Panc1 (cell line): ENCODE results near the gene CCR5AS.

ENCODE experiments used
- ATAC-seq: fragments of 200-7000 bp; cut with Tn5 transposase; 2 replicates; pipeline ENCODE4 v1.9.1; 2020; ENCODE audit warnings: mild to moderate bottlenecking, moderate library complexity
- BruUV-seq: library from RNA; stranded (reverse); fragments of 400-500 nt; replicated peaks from 2 replicates; lab custom pipeline; 2021; lab: Mats Ljungman, UMichigan
- CTCF ChIA-PET: fragments of 300-600 bp; sonication (Branson Sonifier 250); formaldehyde crosslinking; loops from one replicate; lab custom pipeline; 2022; ENCODE audit warnings: antibody characterized with exemption; lab: Charles Lee
- POLR2A ChIA-PET: fragments of 300-600 bp; sonication (Branson Sonifier 250); formaldehyde crosslinking; loops from one replicate; lab custom pipeline; 2022; ENCODE audit warnings: antibody characterized with exemption; lab: Charles Lee
- DNase-seq: peaks from one replicate; pipeline ENCODE4 v3.0.0-alpha.2; 2010; ENCODE audit warnings: low read depth, low spot score
- H3K27ac ChIP-seq: 2 replicates; pipeline ENCODE4 v1.5.1; 2011; ENCODE audit warnings: mild to moderate bottlenecking, low read length, inconsistent platforms
- H3K27me3 ChIP-seq: fragments of 200-500 bp; sonication (Bioruptor generic); 2 replicates; pipeline ENCODE4 v1.6.0; 2014; ENCODE audit warnings: low read length, inconsistent platforms; ENCODE audit not compliant: control insufficient read depth, insufficient read depth
- H3K36me3 ChIP-seq: fragments of 200-500 bp; sonication (Bioruptor generic); 2 replicates; pipeline ENCODE4 v1.5.1; 2014; ENCODE audit warnings: inconsistent platforms, mild to moderate bottlenecking, low read length, moderate library complexity; ENCODE audit not compliant: control insufficient read depth, insufficient read depth
- H3K4me1 ChIP-seq: 2 replicates; pipeline ENCODE4 v1.5.1; 2011; ENCODE audit warnings: inconsistent platforms, mild to moderate bottlenecking, low read length, moderate library complexity; ENCODE audit not compliant: control insufficient read depth, insufficient read depth
- H3K4me3 ChIP-seq, 2 experiments: 2 replicates each; pipeline ENCODE4 v1.5.1; 2011 to 2012; ENCODE audit warnings: low read depth in 2 of 2, low read length in 2 of 2, mild to moderate bottlenecking in 2 of 2, inconsistent platforms in 1 of 2, moderate library complexity in 1 of 2
- H3K9me3 ChIP-seq: fragments of 200-500 bp; sonication (Bioruptor generic); 2 replicates; pipeline ENCODE4 v1.5.1; 2014; ENCODE audit warnings: low read depth, mild to moderate bottlenecking, inconsistent platforms, low read length, moderate library complexity; ENCODE audit not compliant: control insufficient read depth, insufficient read depth
- POLR2AphosphoS5 ChIP-seq: IDR thresholded peaks from 2 replicates; pipeline ENCODE4 v1.6.1; 2012; ENCODE audit warnings: mild to moderate bottlenecking, low read depth, low read length, moderate library complexity
- SIN3A ChIP-seq: IDR thresholded peaks from 2 replicates; pipeline ENCODE4 v1.6.1; 2012; ENCODE audit warnings: low read depth, mild to moderate bottlenecking, low read length, moderate library complexity, borderline replicate concordance; ENCODE audit not compliant: insufficient read depth
- TCF7L2 ChIP-seq: IDR thresholded peaks from 2 replicates; pipeline ENCODE4 v1.6.1; 2011; ENCODE audit warnings: mild to moderate bottlenecking, low read depth, low read length, inconsistent platforms
- in situ Hi-C: cut with HindIII; loops from 2 replicates; pipeline ENCODE4 v1.10.0; 2016; ENCODE audit warnings: low sequenced_read_pairs, low pct_unique_long_range_greater_than_20kb
- intact Hi-C: fragments of 100-400 bp; cut with micrococcal nuclease; formaldehyde crosslinking; loops from one replicate; pipeline ENCODE4 v1.10.0; 2022; ENCODE audit not compliant: unreplicated experiment
- TF ChIP-seq, protein P1 (sequence below), 2 experiments: IDR thresholded peaks; 2 replicates each; pipeline ENCODE4 v1.6.1; 2011 to 2012; ENCODE audit warnings: low read depth in 2 of 2, control low read depth in 1 of 2, low read length in 1 of 2, mild to moderate bottlenecking in 1 of 2, moderate library complexity in 1 of 2; ENCODE audit not compliant: insufficient read depth in 1 of 2
- TF ChIP-seq, protein P2 (sequence below): fragments of 450-650 bp; IDR thresholded peaks from 2 replicates; pipeline ENCODE4 v1.5.1; 2017; ENCODE audit warnings: mild to moderate bottlenecking

Gene CCR5AS

DNA sequence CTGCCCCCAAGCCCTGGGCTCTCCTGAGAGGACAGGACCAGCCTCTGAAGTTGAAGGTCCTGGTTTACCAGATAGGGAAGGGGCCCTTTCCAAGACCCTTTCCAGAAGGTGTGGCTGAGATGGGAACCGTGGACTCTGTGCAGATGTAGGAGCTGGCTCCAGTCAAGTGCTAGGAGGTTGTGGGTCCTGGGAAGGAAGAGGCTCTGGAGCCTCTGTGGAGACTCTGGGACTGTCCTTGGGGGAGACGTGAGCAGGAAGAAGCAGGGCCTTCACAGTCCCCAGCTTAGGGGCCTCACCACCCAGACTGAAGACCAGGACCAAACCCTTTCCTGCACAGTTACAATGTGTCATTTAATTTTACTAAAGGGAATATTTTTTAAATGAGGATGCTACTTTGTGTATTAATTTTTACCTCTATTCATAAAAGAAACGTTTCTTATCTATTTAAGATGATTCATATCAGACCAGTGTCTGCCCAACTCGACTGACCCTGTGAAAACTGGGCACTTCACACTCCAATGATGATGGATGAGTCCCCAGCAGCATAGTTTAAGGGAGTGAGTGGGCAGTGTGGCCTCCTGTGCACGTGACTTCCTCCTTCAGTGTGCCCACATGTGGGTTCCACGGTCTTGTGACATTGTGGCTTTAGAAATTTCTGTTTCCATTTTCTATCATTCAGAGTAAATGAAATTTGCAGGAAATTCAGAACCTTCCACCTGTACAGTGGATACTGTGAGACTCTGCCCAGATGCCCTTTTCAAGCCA, 10.9 kb downstream of the CCR5AS start:
- Histone ChIP-seq H3K4me3 (no peak overlapping the region), H3K9me3 (no peaks in the 10 kb centered on the region), H3K27me3 (no peaks in the 10 kb centered on the region), H3K4me1 (no peaks in the 10 kb centered on the region), H3K27ac (no peak overlapping the region), H3K36me3 (no peaks in the 10 kb centered on the region)
- POLR2A ChIA-PET, result no interaction called here
- CTCF ChIA-PET, result no interaction called here
- no peak for TF ChIP-seq POLR2AphosphoS5
- TF ChIP-seq, protein P1, sequence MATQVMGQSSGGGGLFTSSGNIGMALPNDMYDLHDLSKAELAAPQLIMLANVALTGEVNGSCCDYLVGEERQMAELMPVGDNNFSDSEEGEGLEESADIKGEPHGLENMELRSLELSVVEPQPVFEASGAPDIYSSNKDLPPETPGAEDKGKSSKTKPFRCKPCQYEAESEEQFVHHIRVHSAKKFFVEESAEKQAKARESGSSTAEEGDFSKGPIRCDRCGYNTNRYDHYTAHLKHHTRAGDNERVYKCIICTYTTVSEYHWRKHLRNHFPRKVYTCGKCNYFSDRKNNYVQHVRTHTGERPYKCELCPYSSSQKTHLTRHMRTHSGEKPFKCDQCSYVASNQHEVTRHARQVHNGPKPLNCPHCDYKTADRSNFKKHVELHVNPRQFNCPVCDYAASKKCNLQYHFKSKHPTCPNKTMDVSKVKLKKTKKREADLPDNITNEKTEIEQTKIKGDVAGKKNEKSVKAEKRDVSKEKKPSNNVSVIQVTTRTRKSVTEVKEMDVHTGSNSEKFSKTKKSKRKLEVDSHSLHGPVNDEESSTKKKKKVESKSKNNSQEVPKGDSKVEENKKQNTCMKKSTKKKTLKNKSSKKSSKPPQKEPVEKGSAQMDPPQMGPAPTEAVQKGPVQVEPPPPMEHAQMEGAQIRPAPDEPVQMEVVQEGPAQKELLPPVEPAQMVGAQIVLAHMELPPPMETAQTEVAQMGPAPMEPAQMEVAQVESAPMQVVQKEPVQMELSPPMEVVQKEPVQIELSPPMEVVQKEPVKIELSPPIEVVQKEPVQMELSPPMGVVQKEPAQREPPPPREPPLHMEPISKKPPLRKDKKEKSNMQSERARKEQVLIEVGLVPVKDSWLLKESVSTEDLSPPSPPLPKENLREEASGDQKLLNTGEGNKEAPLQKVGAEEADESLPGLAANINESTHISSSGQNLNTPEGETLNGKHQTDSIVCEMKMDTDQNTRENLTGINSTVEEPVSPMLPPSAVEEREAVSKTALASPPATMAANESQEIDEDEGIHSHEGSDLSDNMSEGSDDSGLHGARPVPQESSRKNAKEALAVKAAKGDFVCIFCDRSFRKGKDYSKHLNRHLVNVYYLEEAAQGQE (IDR thresholded peaks at IDR 0.05; ENCODE audit: insufficient read depth in 1 of 2, low read depth in 2 of 2, low read length in 1 of 2), result no peak
- TF ChIP-seq, protein P2, sequence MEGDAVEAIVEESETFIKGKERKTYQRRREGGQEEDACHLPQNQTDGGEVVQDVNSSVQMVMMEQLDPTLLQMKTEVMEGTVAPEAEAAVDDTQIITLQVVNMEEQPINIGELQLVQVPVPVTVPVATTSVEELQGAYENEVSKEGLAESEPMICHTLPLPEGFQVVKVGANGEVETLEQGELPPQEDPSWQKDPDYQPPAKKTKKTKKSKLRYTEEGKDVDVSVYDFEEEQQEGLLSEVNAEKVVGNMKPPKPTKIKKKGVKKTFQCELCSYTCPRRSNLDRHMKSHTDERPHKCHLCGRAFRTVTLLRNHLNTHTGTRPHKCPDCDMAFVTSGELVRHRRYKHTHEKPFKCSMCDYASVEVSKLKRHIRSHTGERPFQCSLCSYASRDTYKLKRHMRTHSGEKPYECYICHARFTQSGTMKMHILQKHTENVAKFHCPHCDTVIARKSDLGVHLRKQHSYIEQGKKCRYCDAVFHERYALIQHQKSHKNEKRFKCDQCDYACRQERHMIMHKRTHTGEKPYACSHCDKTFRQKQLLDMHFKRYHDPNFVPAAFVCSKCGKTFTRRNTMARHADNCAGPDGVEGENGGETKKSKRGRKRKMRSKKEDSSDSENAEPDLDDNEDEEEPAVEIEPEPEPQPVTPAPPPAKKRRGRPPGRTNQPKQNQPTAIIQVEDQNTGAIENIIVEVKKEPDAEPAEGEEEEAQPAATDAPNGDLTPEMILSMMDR, result no peak
- TF ChIP-seq SIN3A, result no peak
- no peak for TF ChIP-seq TCF7L2
- in situ Hi-C loops, result no loop called here
- no peak for ATAC-seq
- DNase-seq, result no peak
- no TSS peak for BruUV-seq
- intact Hi-C loops, result no loop called here

DNA sequence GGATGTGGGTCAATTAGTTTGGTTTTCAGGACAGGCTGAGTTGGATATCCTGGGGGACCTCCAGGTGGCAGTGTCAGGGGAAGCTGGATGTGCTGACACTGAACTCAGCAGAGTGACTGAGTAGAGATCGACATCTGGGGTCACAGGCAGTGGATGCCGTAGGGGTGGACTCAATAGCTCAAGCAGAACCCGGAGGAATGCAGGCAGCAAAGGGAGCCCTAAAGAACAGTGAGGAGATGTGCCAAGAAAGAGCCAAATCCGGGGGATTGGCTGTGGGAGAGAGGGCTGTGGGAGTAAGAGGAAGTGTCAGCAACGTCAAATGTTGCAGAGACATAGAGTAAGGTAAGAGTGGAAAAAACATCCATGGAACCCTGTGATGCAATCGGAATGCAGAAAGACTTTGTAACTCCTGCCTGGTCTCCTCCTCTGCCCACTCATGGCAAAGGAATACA, 11.6 kb downstream of the CCR5AS start:
- in situ Hi-C loops, result no loop called here

More for the DNA sequence above, 11.6 kb downstream of the CCR5AS start:
- ChIA-PET POLR2A (no interaction called here), CTCF (no interaction called here)
- H3K27ac ChIP-seq, result no peak overlapping the region
- ATAC-seq (no peak), DNase-seq (no peak)
- no peaks in the 10 kb centered on the region for H3K36me3 ChIP-seq
- TF ChIP-seq, protein P2, result no peak
- TF ChIP-seq TCF7L2, result no peak
- TF ChIP-seq, protein P1 (IDR thresholded peaks at IDR 0.05; ENCODE audit: insufficient read depth in 1 of 2, low read depth in 2 of 2, low read length in 1 of 2), result no peak
- TF ChIP-seq SIN3A, result no peak
- TF ChIP-seq POLR2AphosphoS5, result no peak
- no peaks in the 10 kb centered on the region for H3K9me3 ChIP-seq
- H3K27me3 ChIP-seq, result no peaks in the 10 kb centered on the region
- no peak overlapping the region for H3K4me3 ChIP-seq
- BruUV-seq, result no TSS peak
- intact Hi-C loops, result no loop called here
- no peaks in the 10 kb centered on the region for H3K4me1 ChIP-seq
